ENCODE results near the gene NBAS. TPM values are rescaled to one million over a fixed set of nuclear protein-coding genes. Genes with fewer than 3 reads are reported as not detected.

NBAS gene
- total and polyA plus RNA-seq, 2 donors (not counting 3 experiments of a cell fraction or from before 2014, with no cell fraction given) = 29.4 to 43.0 TPM

GRCh38 chr2:15168116-15168515, 393.0 kb downstream of the NBAS start:
- Histone ChIP-seq H3K9me1 (replicated peaks; ENCODE audit: control insufficient read depth, extremely low read depth, insufficient read depth, low read length) (no peaks in the 10 kb centered on the region), H3K9me3 (replicated peaks; ENCODE audit: control insufficient read depth, insufficient read depth, low read length) (no peaks in the 10 kb centered on the region), H3K27ac (ENCODE audit: insufficient read depth, low read depth, low read length) (no peak overlapping the region), H3K4me2 (ENCODE audit: insufficient read depth, low read length) (no peak overlapping the region), H3K27me3 (ENCODE audit: control insufficient read depth in 2 of 2, insufficient read depth in 2 of 2, low read length in 2 of 2) (no peaks in the 10 kb centered on the region), H4K20me1 (replicated peaks; ENCODE audit: control insufficient read depth, extremely low read depth, insufficient read depth, low read length) (no peaks in the 10 kb centered on the region), H3K4me1 (ENCODE audit: control insufficient read depth, extremely low read depth, insufficient read depth, low read length) (peaks cover 24% of the 10 kb centered on the region), H3K79me2 (ENCODE audit: control insufficient read depth, insufficient read depth, low read length) (no peaks in the 10 kb centered on the region), H2AFZ (ENCODE audit: low read depth, low read length) (no peak overlapping the region), H3K36me3 (ENCODE audit: control insufficient read depth in 2 of 2, extremely low read depth in 1 of 2, insufficient read depth in 2 of 2, low read length in 2 of 2) (no peaks in the 10 kb centered on the region), H3K9ac (replicated peaks; ENCODE audit: extremely low read depth, insufficient read depth, low read length) (no peak overlapping the region), H3K4me3 (replicated peaks in 1 of 3; ENCODE audit: insufficient read depth in 1 of 3, low read depth in 1 of 3, low read length in 3 of 3) (no peak overlapping the region)
- no TSS peak for BruUV-seq (replicated peaks)
- ChIA-PET CTCF (no interaction called here), POLR2A (no interaction called here)
- FAIRE-seq (no peak), DNase-seq (ENCODE audit: low read depth, low spot score) (no peak)
- dilution Hi-C loops (cut with MboI; ENCODE audit: extremely low pct_ligation_motif_present, low sequenced_read_pairs) (no loop called here), intact Hi-C loops (cut with micrococcal nuclease) (no loop called here)
- TF ChIP-seq MAX (IDR thresholded peaks at IDR 0.05; ENCODE audit: insufficient read depth, insufficient read length) (no peak), FOS (IDR thresholded peaks at IDR 0.05; ENCODE audit: borderline replicate concordance, insufficient read depth, low read length) (no peak), EZH2 (IDR thresholded peaks at IDR 0.05; ENCODE audit: borderline replicate concordance, low read depth, low read length, severe bottlenecking) (no peak), POLR2AphosphoS5 (IDR thresholded peaks at IDR 0.05; ENCODE audit: insufficient read depth, low read depth, low read length) (no peak), GATA2 (IDR thresholded peaks at IDR 0.05; ENCODE audit: insufficient read depth, insufficient read length, low read depth, low read length) (no peak)

- no TSS peak for BruUV-seq (replicated peaks)
- TF ChIP-seq POLR2A (IDR thresholded peaks at IDR 0.05; ENCODE audit: low read depth, low read length) (no peak), EZH2 (IDR thresholded peaks at IDR 0.05; ENCODE audit: borderline replicate concordance, low read depth, low read length, severe bottlenecking) (no peak), POLR2AphosphoS5 (IDR thresholded peaks at IDR 0.05; ENCODE audit: insufficient read depth, low read depth, low read length) (no peak), MAX (IDR thresholded peaks at IDR 0.05; ENCODE audit: insufficient read depth, insufficient read length) (no peak), MYC (IDR thresholded peaks at IDR 0.05; ENCODE audit: low read depth, low read length) (no peak), FOS (IDR thresholded peaks at IDR 0.05; ENCODE audit: borderline replicate concordance, insufficient read depth, low read length) (no peak), GATA2 (IDR thresholded peaks at IDR 0.05; ENCODE audit: insufficient read depth, insufficient read length, low read depth, low read length) (no peak), JUN (IDR thresholded peaks at IDR 0.05; ENCODE audit: borderline replicate concordance, insufficient read depth, insufficient read length, low read depth) (no peak), CTCF (IDR thresholded peaks at IDR 0.05; ENCODE audit: extremely low read depth in 1 of 2, insufficient read depth in 1 of 2, low read depth in 1 of 2, low read length in 2 of 2) (no peak)
- POLR2A ChIA-PET = no interaction called here
These were observed 394.3 kb downstream of the NBAS start for GRCh38 chr2:15166878-15167277.

More at GRCh38 chr2:15166878-15167277, 394.3 kb downstream of the NBAS start:
- no peak overlapping the region for H3K4me3 ChIP-seq (replicated peaks in 1 of 3; ENCODE audit: insufficient read depth in 1 of 3, low read depth in 1 of 3, low read length in 3 of 3)
- H3K4me1 ChIP-seq (ENCODE audit: control insufficient read depth, extremely low read depth, insufficient read depth, low read length) = peaks cover 24% of the 10 kb centered on the region
- dilution Hi-C loops (cut with MboI; ENCODE audit: extremely low pct_ligation_motif_present, low sequenced_read_pairs) (no loop called here), intact Hi-C loops (cut with micrococcal nuclease) (no loop called here)
- no peak for DNase-seq (ENCODE audit: low read depth, low spot score)
- no peaks in the 10 kb centered on the region for H4K20me1 ChIP-seq (replicated peaks; ENCODE audit: control insufficient read depth, extremely low read depth, insufficient read depth, low read length)
- H3K36me3 ChIP-seq (ENCODE audit: control insufficient read depth in 2 of 2, extremely low read depth in 1 of 2, insufficient read depth in 2 of 2, low read length in 2 of 2) = no peaks in the 10 kb centered on the region
- CTCF ChIA-PET = no interaction called here
- no peaks in the 10 kb centered on the region for H3K9me3 ChIP-seq (replicated peaks; ENCODE audit: control insufficient read depth, insufficient read depth, low read length)
- H2AFZ ChIP-seq (ENCODE audit: low read depth, low read length) = no peak overlapping the region
- no peak overlapping the region for H3K27ac ChIP-seq (ENCODE audit: insufficient read depth, low read depth, low read length)
- no peak for FAIRE-seq
- no peak overlapping the region for H3K4me2 ChIP-seq (ENCODE audit: insufficient read depth, low read length)
- no peaks in the 10 kb centered on the region for H3K9me1 ChIP-seq (replicated peaks; ENCODE audit: control insufficient read depth, extremely low read depth, insufficient read depth, low read length)
- no peak overlapping the region for H3K9ac ChIP-seq (replicated peaks; ENCODE audit: extremely low read depth, insufficient read depth, low read length)
- H3K79me2 ChIP-seq (ENCODE audit: control insufficient read depth, insufficient read depth, low read length) = no peaks in the 10 kb centered on the region
- H3K27me3 ChIP-seq (ENCODE audit: control insufficient read depth in 2 of 2, insufficient read depth in 2 of 2, low read length in 2 of 2) = no peaks in the 10 kb centered on the region

Data from endothelial cell of umbilical vein (primary cell).